ENCODE data around the gene C11orf65.
A peak's percentile ranks its signal among the peaks of the same experiment; 100 is the strongest.

C11orf65 gene

GRCh38 chr11:108364159-108364558 lies 103.2 kb downstream of the C11orf65 start:
- DNase-seq: no peak

GRCh38 chr11:108351468-108351867 lies 115.9 kb downstream of the C11orf65 start:
- no peak for DNase-seq

GRCh38 chr11:108346451-108346850 lies 120.9 kb downstream of the C11orf65 start:
- no peak for DNase-seq

- DNase-seq: no peak
Observed at GRCh38 chr11:108345767-108346166, 121.6 kb downstream of the C11orf65 start.

GRCh38 chr11:108343714-108344113 lies 123.6 kb downstream of the C11orf65 start:
- no peak for DNase-seq

GRCh38 chr11:108341654-108342053 lies 125.7 kb downstream of the C11orf65 start:
- DNase-seq: no peak

GRCh38 chr11:108340973-108341372 lies 126.4 kb downstream of the C11orf65 start:
- peak; percentile 6 for DNase-seq

- DNase-seq: no peak
Observed at GRCh38 chr11:108338750-108339149, 128.6 kb downstream of the C11orf65 start.

- no peak for DNase-seq
Observed at GRCh38 chr11:108333403-108333899, 133.9 kb downstream of the C11orf65 start.
